Subcutaneous preadipocyte (primary cell): Measurements from ENCODE around the gene GALNT8. TPM values are rescaled to one million over a fixed set of nuclear protein-coding genes. Genes with fewer than 3 reads are reported as not detected.

Experiments
- total RNA-seq: library from RNA; depleted of rRNA; stranded (reverse); fragments of >200 nt; gene quantifications from 2 replicates; pipeline ENCODE4 v1.2.3, GENCODE V29; 2012

The GALNT8 gene, protein sequence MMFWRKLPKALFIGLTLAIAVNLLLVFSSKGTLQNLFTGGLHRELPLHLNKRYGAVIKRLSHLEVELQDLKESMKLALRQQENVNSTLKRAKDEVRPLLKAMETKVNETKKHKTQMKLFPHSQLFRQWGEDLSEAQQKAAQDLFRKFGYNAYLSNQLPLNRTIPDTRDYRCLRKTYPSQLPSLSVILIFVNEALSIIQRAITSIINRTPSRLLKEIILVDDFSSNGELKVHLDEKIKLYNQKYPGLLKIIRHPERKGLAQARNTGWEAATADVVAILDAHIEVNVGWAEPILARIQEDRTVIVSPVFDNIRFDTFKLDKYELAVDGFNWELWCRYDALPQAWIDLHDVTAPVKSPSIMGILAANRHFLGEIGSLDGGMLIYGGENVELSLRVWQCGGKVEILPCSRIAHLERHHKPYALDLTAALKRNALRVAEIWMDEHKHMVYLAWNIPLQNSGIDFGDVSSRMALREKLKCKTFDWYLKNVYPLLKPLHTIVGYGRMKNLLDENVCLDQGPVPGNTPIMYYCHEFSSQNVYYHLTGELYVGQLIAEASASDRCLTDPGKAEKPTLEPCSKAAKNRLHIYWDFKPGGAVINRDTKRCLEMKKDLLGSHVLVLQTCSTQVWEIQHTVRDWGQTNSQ
- total RNA-seq: 0.37 and 0.39 TPM in 2 replicates

DNA sequence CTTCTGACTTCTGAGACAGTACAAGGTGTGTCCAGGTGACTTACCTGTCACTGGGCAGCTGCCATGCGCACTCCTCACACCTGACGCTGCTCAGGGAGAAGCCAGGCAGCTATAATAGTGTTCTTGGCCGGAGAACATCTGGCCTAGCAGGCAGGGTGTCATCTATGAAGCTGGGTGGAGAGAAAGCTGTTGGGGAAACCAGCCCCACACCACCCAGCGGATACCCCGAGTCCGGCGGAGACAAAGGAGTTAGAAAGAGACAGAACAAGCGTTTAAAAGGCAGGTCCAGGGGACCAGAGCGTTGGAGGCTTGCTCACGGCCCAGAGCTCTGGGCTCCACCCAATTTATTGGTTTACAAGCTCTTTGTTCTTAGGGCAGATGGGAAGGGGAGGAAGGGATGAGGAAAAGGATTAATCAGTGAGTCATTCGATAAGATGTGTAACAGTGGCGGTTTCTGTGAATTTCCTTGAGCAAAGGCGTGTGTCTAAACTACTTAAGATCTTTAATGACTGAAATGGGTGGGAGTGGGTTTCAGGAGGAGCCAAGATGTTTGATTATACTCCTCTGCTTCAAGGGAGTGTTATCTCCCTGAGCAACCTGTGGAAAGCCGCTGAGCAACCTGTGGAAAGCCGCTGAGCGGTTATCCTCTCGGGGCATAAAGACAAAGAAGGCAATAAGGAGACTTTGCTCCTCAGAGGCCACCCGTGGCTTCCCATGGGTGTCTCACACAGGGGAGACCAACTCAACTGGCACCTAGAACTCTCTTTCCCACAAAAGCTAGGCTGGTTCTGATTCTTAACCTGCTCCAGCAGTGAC lies at the start of gene GALNT8:
Gene GALNT8, plus strand, starts transcription at position 580 of the 816 bp plus-strand sequence. CDS start 278 bp downstream, outside the sequence.

Other genes with a start within 250 kb of the GALNT8 start
- 12.1 and 19.5 TPM in 2 replicates for gene RAD51AP1, start 181.5 kb upstream of the GALNT8 start, total RNA-seq
- 32.7 and 36.2 TPM in 2 replicates for gene DYRK4, start 158.2 kb upstream of the GALNT8 start, total RNA-seq
- 1.1 and 1.2 TPM in 2 replicates for gene AKAP3, start 71.3 kb upstream of the GALNT8 start, total RNA-seq
- 39.7 and 53.8 TPM in 2 replicates for gene NDUFA9, start 71.3 kb upstream of the GALNT8 start, total RNA-seq
- gene KCNA1, start 189.5 kb downstream of the GALNT8 start, total RNA-seq: 1.8 and 2.2 TPM in 2 replicates